HepG2 (cell line): ENCODE data around the gene MTRFR. TPM values are rescaled to one million over a fixed set of nuclear protein-coding genes. Genes with fewer than 3 reads are reported as not detected.
A peak's percentile ranks its signal among the peaks of the same experiment; 100 is the strongest.

Source experiments
- KDM4B ChIP-seq: sonication (generic); formaldehyde crosslinking; IDR thresholded peaks from 2 replicates; pipeline ENCODE4 v1.4.0; 2020; ENCODE audit warnings: missing genetic modification reagents
- MXI1 ChIP-seq: IDR thresholded peaks from 3 replicates; pipeline ENCODE4 v1.6.1; 2012; ENCODE audit warnings: low read depth, low read length, inconsistent platforms, borderline replicate concordance
- NFAT5 ChIP-seq: sonication (generic); formaldehyde crosslinking; IDR thresholded peaks from 2 replicates; pipeline ENCODE4 v1.4.0; 2020; ENCODE audit warnings: missing genetic modification reagents
- STAG1 ChIP-seq: sonication (generic); formaldehyde crosslinking; IDR thresholded peaks from 2 replicates; pipeline ENCODE4 v1.4.0; 2020; ENCODE audit warnings: missing genetic modification reagents
- TOPORS ChIP-seq: sonication (generic); formaldehyde crosslinking; IDR thresholded peaks from 2 replicates; pipeline ENCODE4 v1.8.0; 2023; ENCODE audit warnings: mild to moderate bottlenecking, missing genetic modification reagents
- U2AF2 ChIP-seq: fragments of 200-400 bp; formaldehyde crosslinking; IDR thresholded peaks from 2 replicates; pipeline ENCODE4 v1.6.1; 2017; ENCODE audit warnings: low read depth, mild to moderate bottlenecking, low read length
- XBP1 ChIP-seq: sonication (generic); formaldehyde crosslinking; IDR thresholded peaks from 2 replicates; pipeline ENCODE4 v1.5.0; 2020; ENCODE audit warnings: missing genetic modification reagents
- ZBTB2 ChIP-seq: sonication (generic); formaldehyde crosslinking; IDR thresholded peaks from 2 replicates; pipeline ENCODE4 v1.8.0; 2022; ENCODE audit warnings: low read depth, missing genetic modification reagents
- ZFYVE20 ChIP-seq: sonication (generic); formaldehyde crosslinking; IDR thresholded peaks from 2 replicates; pipeline ENCODE4 v1.8.0; 2023; ENCODE audit warnings: low read depth, mild to moderate bottlenecking, moderate library complexity, missing genetic modification reagents, borderline replicate concordance
- ZNF512 ChIP-seq: sonication (generic); formaldehyde crosslinking; IDR thresholded peaks from 2 replicates; pipeline ENCODE4 v1.4.0; 2020; ENCODE audit warnings: mild to moderate bottlenecking, missing genetic modification reagents
- ZNF598 ChIP-seq: sonication (generic); formaldehyde crosslinking; IDR thresholded peaks from 2 replicates; pipeline ENCODE4 v1.5.1; 2020; ENCODE audit warnings: mild to moderate bottlenecking, missing genetic modification reagents, borderline replicate concordance
- ZNF672 ChIP-seq: sonication (generic); formaldehyde crosslinking; IDR thresholded peaks from 2 replicates; pipeline ENCODE4 v1.8.1; 2022; ENCODE audit warnings: missing genetic modification reagents
- ZNF678 ChIP-seq: sonication (generic); formaldehyde crosslinking; IDR thresholded peaks from 2 replicates; pipeline ENCODE4 v1.4.0; 2020; ENCODE audit warnings: mild to moderate bottlenecking, missing genetic modification reagents
- ZNF776 ChIP-seq: sonication (generic); formaldehyde crosslinking; IDR thresholded peaks from 2 replicates; pipeline ENCODE4 v1.4.0; 2020; ENCODE audit warnings: mild to moderate bottlenecking, missing genetic modification reagents
- polyA plus RNA-seq, 8 experiments: library from polyadenylated mRNA; depleted of rRNA in 3 of 8; stranded (reverse) in 7 of 8; unstranded in 1 of 8; fragments of >200 nt; fragmentation: Illumina TruSeq in 4 of 8; extraction: Trizol in 4 of 8; gene quantifications; 2 replicates each; pipeline versions ENCODE4 v1.2.1 to v1.2.3, GENCODE V29; 2011 to 2016; ENCODE audit warnings: low read depth in 4 of 8, missing spikeins in 1 of 8, mixed read lengths in 1 of 8; ENCODE audit not compliant: insufficient read depth in 1 of 8
- total RNA-seq, 5 experiments: library from RNA; depleted of rRNA; stranded (reverse); fragments of >200 nt; fragmentation: Illumina TruSeq; extraction: Trizol; gene quantifications; 2 replicates each; pipeline ENCODE4 v1.2.3, GENCODE V29; 2016; ENCODE audit warnings: low read depth in 1 of 5
- TF ChIP-seq, protein P1 (sequence below): sonication (generic); formaldehyde crosslinking; IDR thresholded peaks from 2 replicates; pipeline ENCODE4; 2020; ENCODE audit warnings: missing genetic modification reagents, mild to moderate bottlenecking, borderline replicate concordance
- TF ChIP-seq, protein P2 (sequence below): IDR thresholded peaks from 2 replicates; pipeline ENCODE4 v1.6.1; 2016; ENCODE audit warnings: mild to moderate bottlenecking

The MTRFR gene
- total and polyA plus RNA-seq, 2 of the 13 experiments (the other 11 are each of a cell fraction or from before 2014, with no cell fraction given) = 7.1 to 9.9 TPM

DNA sequence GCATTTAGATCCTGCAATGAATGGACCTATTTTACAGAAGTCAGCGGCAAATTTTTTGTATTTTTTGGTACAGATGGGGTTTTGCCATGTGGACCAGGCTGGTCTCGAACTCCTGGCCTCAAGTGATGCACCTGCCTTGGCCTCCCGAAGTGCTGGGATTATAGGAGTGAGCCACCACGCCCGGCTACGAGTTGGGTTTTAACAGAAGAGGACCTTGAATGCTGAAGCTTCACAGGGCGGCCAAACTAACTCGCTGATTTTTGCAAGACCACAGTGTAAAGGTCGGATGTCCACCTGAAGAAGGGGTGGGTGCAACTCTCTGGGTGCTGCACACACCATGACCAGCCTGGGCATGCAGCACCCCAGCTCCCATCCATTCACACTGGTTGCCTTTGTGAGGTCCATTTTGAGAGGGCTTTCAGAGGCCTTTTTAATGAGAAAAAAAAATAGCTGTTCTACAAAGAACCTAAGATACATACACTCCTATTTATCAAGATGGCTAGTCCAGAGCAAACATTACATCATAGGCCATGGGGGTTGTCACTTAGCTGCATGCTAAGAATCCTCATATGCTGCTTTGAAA is 60.0 kb downstream of the MTRFR start (continued):
- TF ChIP-seq, protein P1, sequence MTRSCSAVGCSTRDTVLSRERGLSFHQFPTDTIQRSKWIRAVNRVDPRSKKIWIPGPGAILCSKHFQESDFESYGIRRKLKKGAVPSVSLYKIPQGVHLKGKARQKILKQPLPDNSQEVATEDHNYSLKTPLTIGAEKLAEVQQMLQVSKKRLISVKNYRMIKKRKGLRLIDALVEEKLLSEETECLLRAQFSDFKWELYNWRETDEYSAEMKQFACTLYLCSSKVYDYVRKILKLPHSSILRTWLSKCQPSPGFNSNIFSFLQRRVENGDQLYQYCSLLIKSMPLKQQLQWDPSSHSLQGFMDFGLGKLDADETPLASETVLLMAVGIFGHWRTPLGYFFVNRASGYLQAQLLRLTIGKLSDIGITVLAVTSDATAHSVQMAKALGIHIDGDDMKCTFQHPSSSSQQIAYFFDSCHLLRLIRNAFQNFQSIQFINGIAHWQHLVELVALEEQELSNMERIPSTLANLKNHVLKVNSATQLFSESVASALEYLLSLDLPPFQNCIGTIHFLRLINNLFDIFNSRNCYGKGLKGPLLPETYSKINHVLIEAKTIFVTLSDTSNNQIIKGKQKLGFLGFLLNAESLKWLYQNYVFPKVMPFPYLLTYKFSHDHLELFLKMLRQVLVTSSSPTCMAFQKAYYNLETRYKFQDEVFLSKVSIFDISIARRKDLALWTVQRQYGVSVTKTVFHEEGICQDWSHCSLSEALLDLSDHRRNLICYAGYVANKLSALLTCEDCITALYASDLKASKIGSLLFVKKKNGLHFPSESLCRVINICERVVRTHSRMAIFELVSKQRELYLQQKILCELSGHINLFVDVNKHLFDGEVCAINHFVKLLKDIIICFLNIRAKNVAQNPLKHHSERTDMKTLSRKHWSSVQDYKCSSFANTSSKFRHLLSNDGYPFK = no peak
- TF ChIP-seq TOPORS = no peak
- TF ChIP-seq ZNF776 = no peak
- no peak for TF ChIP-seq ZNF512
- no peak for TF ChIP-seq MXI1
- TF ChIP-seq STAG1 (CRISPR knock-in tag) = no peak; the same call in 1 of the 2 replicates
- no peak for TF ChIP-seq ZNF678 (CRISPR knock-in tag)
- TF ChIP-seq KDM4B (CRISPR knock-in tag) = no peak
- no peak for TF ChIP-seq ZNF672
- no peak for TF ChIP-seq U2AF2
- TF ChIP-seq ZNF598 = no peak
- TF ChIP-seq ZBTB2 (CRISPR knock-in tag) = no peak
- no peak for TF ChIP-seq NFAT5 (CRISPR knock-in tag)
- TF ChIP-seq, protein P2, sequence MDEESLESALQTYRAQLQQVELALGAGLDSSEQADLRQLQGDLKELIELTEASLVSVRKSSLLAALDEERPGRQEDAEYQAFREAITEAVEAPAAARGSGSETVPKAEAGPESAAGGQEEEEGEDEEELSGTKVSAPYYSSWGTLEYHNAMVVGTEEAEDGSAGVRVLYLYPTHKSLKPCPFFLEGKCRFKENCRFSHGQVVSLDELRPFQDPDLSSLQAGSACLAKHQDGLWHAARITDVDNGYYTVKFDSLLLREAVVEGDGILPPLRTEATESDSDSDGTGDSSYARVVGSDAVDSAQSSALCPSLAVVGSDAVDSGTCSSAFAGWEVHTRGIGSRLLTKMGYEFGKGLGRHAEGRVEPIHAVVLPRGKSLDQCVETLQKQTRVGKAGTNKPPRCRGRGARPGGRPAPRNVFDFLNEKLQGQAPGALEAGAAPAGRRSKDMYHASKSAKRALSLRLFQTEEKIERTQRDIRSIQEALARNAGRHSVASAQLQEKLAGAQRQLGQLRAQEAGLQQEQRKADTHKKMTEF (CRISPR knock-in tag) = peak; percentile 60; the same call in 1 of the 2 replicates
- no peak for TF ChIP-seq XBP1 (CRISPR knock-in tag)
- no peak for TF ChIP-seq ZFYVE20 (CRISPR knock-in tag)
